ENCODE data around the gene AGBL1.

AGBL1 gene

GRCh38 chr15:86060674-86061073 is 19.0 kb upstream of the AGBL1 start:
- Histone ChIP-seq H3K36me3 (no peaks in the 10 kb centered on the region), H3K27me3 (no peaks in the 10 kb centered on the region), H3K9me3 (no peaks in the 10 kb centered on the region), H3K4me3 (ENCODE audit: low read depth in 1 of 2, low read length in 1 of 2) (no peak overlapping the region), H3K4me1 (ENCODE audit: control insufficient read depth in 1 of 2, insufficient read depth in 1 of 2, low read depth in 1 of 2, low read length in 1 of 2) (peaks cover 0 to 15% of the 10 kb centered on the region in 2 experiments), H3K27ac (no peak overlapping the region)
- TF ChIP-seq CTCF (IDR thresholded peaks at IDR 0.05), result no peak

- Histone ChIP-seq H3K27me3 (no peaks in the 10 kb centered on the region), H3K27ac (peak overlapping the region; percentile 42), H3K4me1 (ENCODE audit: control insufficient read depth in 1 of 2, insufficient read depth in 1 of 2, low read depth in 1 of 2, low read length in 1 of 2) (peaks cover 0 to 15% of the 10 kb centered on the region in 2 experiments), H3K36me3 (no peaks in the 10 kb centered on the region), H3K4me3 (ENCODE audit: low read depth in 1 of 2, low read length in 1 of 2) (no peak overlapping the region), H3K9me3 (no peaks in the 10 kb centered on the region)
- TF ChIP-seq CTCF (IDR thresholded peaks at IDR 0.05), result no peak
Measured at GRCh38 chr15:86061581-86061980, 18.1 kb upstream of the AGBL1 start.

- Histone ChIP-seq H3K27ac (no peak overlapping the region), H3K36me3 (no peaks in the 10 kb centered on the region)
Measured at GRCh38 chr15:86062646-86063243, 16.9 kb upstream of the AGBL1 start.

GRCh38 chr15:86063356-86064095 is 16.1 kb upstream of the AGBL1 start:
- no peak for TF ChIP-seq CTCF (IDR thresholded peaks at IDR 0.05)

More at GRCh38 chr15:86062646-86063243, 16.9 kb upstream of the AGBL1 start:
- no peaks in the 10 kb centered on the region for H3K9me3 ChIP-seq
- H3K27me3 ChIP-seq, result no peaks in the 10 kb centered on the region
- H3K4me1 ChIP-seq (ENCODE audit: control insufficient read depth in 1 of 2, insufficient read depth in 1 of 2, low read depth in 1 of 2, low read length in 1 of 2), result peaks cover 0 to 15% of the 10 kb centered on the region in 2 experiments
- no peak overlapping the region for H3K4me3 ChIP-seq (ENCODE audit: low read depth in 1 of 2, low read length in 1 of 2)
- no peak for TF ChIP-seq CTCF (IDR thresholded peaks at IDR 0.05)

GRCh38 chr15:86064326-86064725 is 15.3 kb upstream of the AGBL1 start:
- TF ChIP-seq CTCF (IDR thresholded peaks at IDR 0.05), result no peak
- H3K27ac ChIP-seq, result no peak overlapping the region

More at GRCh38 chr15:86063356-86064095, 16.1 kb upstream of the AGBL1 start:
- no peaks in the 10 kb centered on the region for H3K36me3 ChIP-seq
- no peaks in the 10 kb centered on the region for H3K27me3 ChIP-seq
- H3K9me3 ChIP-seq, result no peaks in the 10 kb centered on the region
- H3K27ac ChIP-seq, result no peak overlapping the region
- peaks cover 0 to 15% of the 10 kb centered on the region in 2 experiments for H3K4me1 ChIP-seq (ENCODE audit: control insufficient read depth in 1 of 2, insufficient read depth in 1 of 2, low read depth in 1 of 2, low read length in 1 of 2)
- no peak overlapping the region for H3K4me3 ChIP-seq (ENCODE audit: low read depth in 1 of 2, low read length in 1 of 2)

More at GRCh38 chr15:86064326-86064725, 15.3 kb upstream of the AGBL1 start:
- Histone ChIP-seq H3K4me3 (ENCODE audit: low read depth in 1 of 2, low read length in 1 of 2) (no peak overlapping the region), H3K27me3 (no peaks in the 10 kb centered on the region), H3K9me3 (no peaks in the 10 kb centered on the region), H3K36me3 (no peaks in the 10 kb centered on the region), H3K4me1 (ENCODE audit: control insufficient read depth in 1 of 2, insufficient read depth in 1 of 2, low read depth in 1 of 2, low read length in 1 of 2) (peaks cover 0 to 15% of the 10 kb centered on the region in 2 experiments)
